GM21619 (cell line): ENCODE measurements around the gene OR5K2.

Source experiments
- ATAC-seq: cut with Tn5 transposase; IDR thresholded peaks from one replicate; pipeline ENCODE4 v1.9.1; 2021; ENCODE audit not compliant: unreplicated experiment

Gene OR5K2

GRCh38 chr3:98497381-98497780, at the start of gene OR5K2:
Gene OR5K2 (plus strand): TSS chr3:98497681. CDS start chr3:98497681, 0 bp downstream.
- no peak for ATAC-seq

GRCh38 chr3:98449606-98450193, 47.8 kb upstream of the OR5K2 start:
- no peak for ATAC-seq

- no peak for ATAC-seq
Observed at GRCh38 chr3:98450372-98450771, 47.1 kb upstream of the OR5K2 start.

- ATAC-seq = no peak
Observed at GRCh38 chr3:98453827-98454226, 43.7 kb upstream of the OR5K2 start.

GRCh38 chr3:98454929-98455328, 42.6 kb upstream of the OR5K2 start:
- ATAC-seq = no peak

- ATAC-seq = no peak
Observed at GRCh38 chr3:98457543-98457942, 39.9 kb upstream of the OR5K2 start.

GRCh38 chr3:98460220-98460619, 37.3 kb upstream of the OR5K2 start:
- ATAC-seq = no peak

GRCh38 chr3:98462901-98463300, 34.6 kb upstream of the OR5K2 start, which contains the start of gene OR5K1:
Gene OR5K1 (plus strand): TSS chr3:98463201. CDS start chr3:98469577, 6,376 bp downstream.
- no peak for ATAC-seq

GRCh38 chr3:98482717-98483482, 14.6 kb upstream of the OR5K2 start:
- ATAC-seq = no peak

- ATAC-seq = no peak
Observed at GRCh38 chr3:98483626-98484025, 13.9 kb upstream of the OR5K2 start.

GRCh38 chr3:98500019-98500418, 2.5 kb downstream of the OR5K2 start:
- ATAC-seq = no peak

- ATAC-seq = no peak
Observed at GRCh38 chr3:98501270-98501669, 3.8 kb downstream of the OR5K2 start.

GRCh38 chr3:98501863-98502576, 4.5 kb downstream of the OR5K2 start:
- ATAC-seq = no peak

GRCh38 chr3:98504539-98504938, 7.1 kb downstream of the OR5K2 start:
- no peak for ATAC-seq

GRCh38 chr3:98508582-98508981, 11.1 kb downstream of the OR5K2 start:
- no peak for ATAC-seq

- no peak for ATAC-seq
Observed at GRCh38 chr3:98512576-98512975, 15.1 kb downstream of the OR5K2 start.

GRCh38 chr3:98513091-98513511, 15.6 kb downstream of the OR5K2 start:
- ATAC-seq = no peak

- ATAC-seq = no peak
Observed at GRCh38 chr3:98513736-98514135, 16.3 kb downstream of the OR5K2 start.

GRCh38 chr3:98514948-98515347, 17.5 kb downstream of the OR5K2 start:
- no peak for ATAC-seq

- ATAC-seq = no peak
Observed at GRCh38 chr3:98518816-98519215, 21.3 kb downstream of the OR5K2 start.

GRCh38 chr3:98519351-98519750, 21.9 kb downstream of the OR5K2 start:
- no peak for ATAC-seq
